GM19438 (cell line): ENCODE results near the gene TTC24.
"Not testable (repeated sequence)": the region's sequence is repeated elsewhere in the genome, so short reads cannot be mapped to it uniquely, and the experiment has no call there.

Experiments
- ATAC-seq: cut with Tn5 transposase; IDR thresholded peaks from one replicate; pipeline ENCODE4 v1.9.1; 2021; ENCODE audit warnings: low read depth; ENCODE audit not compliant: unreplicated experiment

Gene TTC24

DNA sequence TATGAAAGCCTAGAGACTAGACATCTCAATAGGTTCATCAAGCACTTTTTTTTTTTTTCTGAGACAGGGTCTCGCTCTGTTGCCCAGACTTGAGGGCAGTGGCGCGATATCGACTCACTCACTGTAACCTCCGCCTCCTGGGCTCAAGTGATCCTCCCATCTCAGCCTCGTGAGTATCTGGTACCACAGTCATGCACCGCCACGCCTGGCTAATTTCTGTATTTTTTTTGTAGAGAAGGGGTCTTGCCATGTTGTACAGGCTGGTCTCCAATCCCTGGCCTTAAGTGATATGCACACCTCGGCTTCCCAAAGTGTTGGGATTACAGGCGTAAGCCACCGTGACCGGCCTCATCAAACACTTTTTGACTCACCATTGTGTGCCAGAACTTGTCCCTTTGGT lies 22.4 kb downstream of the TTC24 start:
- ATAC-seq, result no peak

DNA sequence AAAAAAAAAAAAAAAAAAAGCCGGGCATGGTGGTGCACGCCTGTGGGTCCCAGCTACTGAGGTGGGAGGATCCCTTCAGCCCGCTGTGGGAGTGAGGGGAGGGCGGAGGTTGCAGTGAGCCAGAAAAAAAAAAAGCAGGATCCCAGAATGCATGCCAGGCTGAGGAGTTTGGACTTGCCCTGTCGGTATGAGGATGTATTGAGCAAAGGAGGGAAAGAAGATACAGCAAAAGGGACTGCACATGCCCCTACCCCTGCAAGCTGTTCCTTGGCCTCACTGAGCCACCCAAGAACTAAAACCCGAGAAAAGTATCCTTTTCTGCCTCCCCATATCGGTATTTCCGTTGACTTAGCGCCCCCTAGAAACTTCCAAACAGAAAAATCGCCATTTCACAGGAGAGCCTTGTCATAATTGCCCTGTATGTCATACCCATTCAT lies 23.1 kb downstream of the TTC24 start:
- ATAC-seq, result no peak

DNA sequence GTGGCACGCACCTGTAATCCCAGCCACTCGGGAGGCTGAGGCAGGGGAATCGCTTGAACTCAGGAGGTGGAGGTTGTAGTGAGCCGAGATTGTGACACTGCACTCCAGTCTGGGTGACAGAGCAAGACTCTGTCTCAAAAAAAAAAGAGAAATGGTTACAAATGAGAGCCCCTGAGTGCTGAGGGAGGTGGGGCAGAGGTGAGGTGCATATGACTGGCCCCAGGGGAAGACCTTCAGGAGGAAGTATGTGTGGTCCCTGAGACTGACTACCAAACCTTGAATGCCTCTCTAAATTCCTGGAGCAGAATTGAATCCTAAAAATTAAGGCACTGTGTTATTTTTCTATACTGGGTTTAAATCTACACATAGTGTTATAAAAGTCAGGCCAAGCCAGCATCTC lies 27.8 kb downstream of the TTC24 start:
- not testable (repeated sequence) for ATAC-seq

DNA sequence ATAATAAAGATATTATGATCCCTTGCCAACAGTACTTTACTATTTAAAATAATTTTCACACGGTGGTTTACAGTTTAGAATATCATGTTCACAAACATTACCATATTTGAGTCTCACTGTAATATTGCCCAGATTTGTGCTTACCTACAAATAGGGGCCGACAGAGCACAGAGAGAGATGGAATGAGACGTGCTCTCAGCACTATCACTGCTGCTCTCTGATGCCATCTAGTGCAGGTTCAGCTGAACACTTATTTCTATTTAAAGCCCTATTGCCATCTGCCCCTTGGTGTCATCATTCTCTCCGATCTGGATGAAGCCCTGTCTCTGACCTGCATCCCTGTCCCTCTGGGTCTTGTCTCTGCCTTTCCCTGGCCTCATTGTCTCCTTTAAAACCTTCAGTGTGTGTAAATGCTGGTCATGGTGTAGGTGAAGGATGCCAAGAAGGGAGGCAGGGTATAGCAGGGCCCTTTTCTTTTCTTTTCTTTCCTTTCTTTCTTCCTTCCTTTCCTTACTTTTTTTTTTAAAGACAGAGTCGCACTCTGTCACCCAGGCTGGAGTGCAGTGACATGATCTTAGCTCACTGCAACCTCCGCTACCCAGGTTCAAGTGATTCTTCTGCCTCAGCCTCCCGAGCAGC lies 28.6 kb downstream of the TTC24 start:
- ATAC-seq, result no peak

DNA sequence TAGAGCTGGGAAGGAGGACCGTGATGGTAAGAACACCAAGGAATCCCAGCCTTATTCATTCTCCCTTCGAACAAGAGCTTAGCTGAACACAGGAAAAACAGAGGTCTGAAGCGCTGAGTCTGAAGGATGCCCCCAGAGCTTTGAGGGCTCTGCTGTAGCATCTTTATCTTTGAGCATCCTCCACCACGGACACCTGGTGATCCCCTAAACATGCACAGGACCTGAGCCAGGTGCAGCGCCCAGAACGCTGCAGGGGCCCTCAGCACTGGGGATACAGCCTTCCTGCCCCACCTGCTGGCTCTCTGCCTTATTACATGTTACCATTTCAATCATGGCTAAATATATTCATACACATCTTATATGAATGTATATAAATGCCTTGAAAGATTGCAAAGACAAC lies 29.5 kb downstream of the TTC24 start:
- no peak for ATAC-seq

DNA sequence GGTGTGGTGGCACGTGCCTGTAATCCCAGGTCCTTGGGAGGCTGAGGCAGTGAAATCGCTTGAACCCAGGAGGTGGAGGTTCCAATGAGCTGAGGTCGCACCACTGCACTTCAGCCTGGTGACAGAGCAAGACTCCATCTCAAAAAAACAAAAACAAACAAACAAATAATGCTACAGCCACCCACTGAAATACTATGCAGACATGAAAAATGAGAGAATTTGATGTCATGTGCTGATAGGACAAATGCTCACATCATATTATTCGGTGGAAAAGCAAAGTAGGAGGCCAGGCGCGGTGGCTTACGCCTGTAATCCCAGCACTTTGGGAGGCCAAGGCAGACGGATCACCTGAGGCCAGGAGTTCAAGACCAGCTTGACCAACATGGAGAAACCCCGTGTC lies 30.5 kb downstream of the TTC24 start:
- ATAC-seq, result not testable (repeated sequence)

DNA sequence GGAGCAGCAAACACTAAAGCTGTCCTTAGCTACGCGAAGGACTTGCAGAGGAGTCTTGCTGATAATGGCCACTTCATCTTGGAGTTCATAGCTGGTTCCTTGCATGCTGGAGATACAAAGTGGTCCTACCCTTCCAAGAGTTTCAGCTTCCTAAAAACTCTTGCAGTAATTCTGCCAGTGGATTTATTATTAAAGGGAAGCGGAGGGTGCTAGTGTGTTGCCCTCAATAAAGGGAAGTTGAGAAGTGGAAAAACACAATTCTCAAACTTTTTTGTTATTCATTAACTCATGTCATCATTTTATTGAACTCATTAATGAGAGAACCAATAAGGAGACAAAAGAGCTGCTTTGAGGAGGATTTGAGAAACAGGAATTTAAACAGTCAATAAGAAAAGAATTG lies 33.1 kb downstream of the TTC24 start:
- ATAC-seq, result no peak

DNA sequence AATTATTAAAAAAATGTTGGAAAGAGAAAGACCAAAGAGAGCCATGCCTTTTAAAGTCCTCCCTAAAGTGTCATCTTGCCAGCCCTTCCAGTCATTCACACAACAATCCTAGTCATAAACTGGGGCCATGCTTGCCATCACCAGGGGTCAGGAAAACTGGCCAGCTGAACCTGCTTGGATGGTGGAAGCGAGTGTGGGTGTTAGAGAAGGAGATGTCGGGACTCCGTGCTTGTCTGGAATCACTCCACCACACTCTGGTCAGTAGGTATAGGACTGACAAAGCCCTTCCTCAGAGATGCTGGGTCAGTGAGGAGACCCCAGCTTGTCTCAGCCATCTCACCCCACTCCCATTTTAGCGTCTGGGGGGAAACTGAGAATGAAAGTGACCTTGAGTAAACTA lies 36.4 kb downstream of the TTC24 start:
- ATAC-seq, result no peak

DNA sequence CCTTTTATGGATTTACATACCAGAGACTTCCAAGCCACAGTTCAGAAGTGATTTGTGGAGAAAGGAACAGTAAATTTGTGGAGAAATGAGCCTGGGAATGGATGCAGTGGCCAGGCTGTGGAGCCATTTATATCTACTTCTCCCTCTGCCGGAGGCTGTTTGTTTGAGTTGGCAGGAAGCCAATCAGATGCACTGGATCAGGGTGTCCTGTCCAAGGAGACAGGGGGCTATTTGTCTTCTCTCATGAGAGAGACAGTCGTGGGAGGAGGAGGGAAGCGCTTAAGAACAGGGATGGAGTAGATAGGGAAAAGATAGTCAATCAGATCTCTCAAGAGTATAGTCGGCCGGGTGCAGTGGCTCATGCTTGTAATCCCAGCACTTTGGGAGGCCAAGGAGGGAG lies 36.9 kb downstream of the TTC24 start:
- no peak for ATAC-seq

DNA sequence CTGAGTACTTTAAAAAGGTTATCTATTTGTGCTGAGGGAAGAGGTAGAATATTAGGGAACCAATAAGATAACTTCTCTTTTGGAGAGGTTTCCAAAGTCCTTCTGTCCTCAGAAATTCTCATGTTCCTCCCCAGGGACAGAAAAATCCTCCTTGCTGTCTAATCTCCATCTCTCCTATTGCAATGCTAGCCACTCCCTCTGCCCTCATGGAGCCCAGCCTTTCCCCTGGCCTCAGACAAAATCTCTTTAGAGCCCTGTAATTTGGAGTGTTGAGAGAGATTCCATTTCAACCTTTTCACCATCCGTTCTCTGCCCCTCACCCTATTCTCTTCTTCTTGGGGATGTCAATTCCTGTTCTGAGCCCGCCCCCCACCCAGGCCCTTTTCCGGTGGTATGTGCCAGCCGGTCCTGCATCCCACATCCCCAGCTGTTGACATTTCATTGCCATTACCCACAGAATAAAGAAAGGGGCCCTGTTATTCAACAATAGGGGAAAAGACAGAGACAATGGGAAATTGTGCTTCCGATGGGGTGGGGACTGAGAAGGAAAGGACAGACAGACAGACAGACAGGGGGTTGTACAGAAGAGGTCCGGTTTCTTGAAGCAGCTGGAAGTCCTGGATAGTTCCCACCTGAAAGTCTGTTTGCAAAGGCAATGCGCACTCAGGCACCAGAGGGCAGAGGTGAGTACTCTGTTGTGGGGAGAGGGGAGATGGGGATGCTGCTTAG lies 39.5 kb downstream of the TTC24 start, which contains the start of gene HAPLN2:
TSS of gene HAPLN2 (plus strand) at position 563 of the 729 bp plus-strand sequence. CDS start 4,076 bp downstream, outside the sequence.
- ATAC-seq, result no peak

DNA sequence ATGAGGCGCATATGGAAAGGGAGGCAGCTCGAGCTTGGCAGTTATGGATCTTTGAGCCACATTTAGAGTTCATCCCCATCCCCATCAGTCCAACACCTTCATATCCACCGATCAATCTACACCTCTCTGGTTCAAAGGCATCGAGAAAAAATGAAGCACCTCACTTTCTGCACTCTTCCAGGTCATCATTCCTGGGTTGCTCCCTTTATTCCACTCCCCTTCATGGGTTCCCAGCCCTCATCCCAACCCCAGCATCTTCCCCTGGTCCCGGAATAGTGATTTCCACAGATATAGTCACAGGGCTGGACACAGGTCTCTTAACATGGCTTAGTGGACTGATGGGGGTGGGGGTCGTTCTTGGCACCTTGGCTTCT lies 40.0 kb downstream of the TTC24 start:
- no peak for ATAC-seq

DNA sequence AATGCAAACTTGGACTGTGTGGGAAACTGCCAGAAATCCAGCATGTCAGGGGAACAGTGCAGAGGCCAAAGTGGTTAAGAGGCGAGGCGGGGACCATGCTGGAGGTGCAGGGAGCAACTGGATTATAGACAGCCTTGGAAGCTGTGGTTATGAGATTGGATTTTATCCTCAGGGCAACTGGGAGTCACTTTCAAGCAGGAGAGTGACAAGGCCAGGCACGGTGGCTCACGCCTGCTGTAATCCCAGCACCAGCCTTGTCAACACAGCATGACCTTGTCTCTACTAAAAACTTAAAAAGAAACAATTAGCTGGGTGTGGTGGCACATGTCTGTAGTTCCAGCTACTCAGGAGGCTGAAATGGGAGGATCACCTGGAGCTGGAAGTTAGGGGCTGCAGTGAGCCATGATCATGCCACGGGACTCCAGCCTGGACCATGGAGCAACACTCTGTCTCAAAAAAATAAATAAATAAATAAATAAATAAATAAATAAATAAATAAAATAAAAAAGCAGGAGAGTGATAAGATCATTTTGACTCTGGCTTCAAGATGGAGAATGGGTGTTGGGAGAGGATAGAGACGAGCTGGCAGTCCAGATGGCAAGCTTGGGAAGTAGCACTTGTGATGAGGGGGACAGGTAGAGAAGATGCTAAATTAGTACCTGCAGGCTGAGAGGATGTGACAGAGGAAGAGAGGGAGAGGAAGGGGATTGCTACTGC lies 43.2 kb downstream of the TTC24 start:
- ATAC-seq, result no peak

DNA sequence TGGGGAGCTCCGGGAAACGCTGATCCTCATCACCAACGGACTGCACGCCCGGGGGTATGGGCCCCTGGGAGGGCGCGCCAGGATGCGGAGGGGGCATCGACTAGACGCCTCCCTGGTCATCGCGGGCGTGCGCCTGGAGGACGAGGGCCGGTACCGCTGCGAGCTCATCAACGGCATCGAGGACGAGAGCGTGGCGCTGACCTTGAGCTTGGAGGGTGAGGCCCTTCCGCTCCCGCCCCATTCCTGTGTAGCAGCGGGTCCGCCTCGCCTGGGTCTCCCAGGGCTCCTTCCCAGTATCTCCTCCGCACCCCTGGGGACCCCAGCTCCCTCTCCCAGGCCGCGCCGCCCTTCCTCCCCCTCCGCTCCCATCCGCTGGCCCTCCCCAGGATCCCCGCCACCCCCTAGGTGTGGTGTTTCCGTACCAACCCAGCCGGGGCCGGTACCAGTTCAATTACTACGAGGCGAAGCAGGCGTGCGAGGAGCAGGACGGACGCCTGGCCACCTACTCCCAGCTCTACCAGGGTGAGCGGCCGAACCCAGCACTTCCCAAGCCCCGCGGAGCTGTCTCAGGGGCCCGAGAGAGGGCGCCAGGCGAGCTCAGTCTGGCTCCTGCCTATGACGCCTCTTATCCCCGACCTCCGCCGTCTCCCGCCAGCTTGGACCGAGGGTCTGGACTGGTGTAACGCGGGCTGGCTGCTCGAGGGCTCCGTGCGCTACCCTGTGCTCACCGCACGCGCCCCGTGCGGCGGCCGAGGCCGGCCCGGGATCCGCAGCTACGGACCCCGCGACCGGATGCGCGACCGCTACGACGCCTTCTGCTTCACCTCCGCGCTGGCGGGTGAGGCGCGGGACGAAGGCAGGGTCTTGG lies 44.7 kb downstream of the TTC24 start:
- ATAC-seq, result no peak

DNA sequence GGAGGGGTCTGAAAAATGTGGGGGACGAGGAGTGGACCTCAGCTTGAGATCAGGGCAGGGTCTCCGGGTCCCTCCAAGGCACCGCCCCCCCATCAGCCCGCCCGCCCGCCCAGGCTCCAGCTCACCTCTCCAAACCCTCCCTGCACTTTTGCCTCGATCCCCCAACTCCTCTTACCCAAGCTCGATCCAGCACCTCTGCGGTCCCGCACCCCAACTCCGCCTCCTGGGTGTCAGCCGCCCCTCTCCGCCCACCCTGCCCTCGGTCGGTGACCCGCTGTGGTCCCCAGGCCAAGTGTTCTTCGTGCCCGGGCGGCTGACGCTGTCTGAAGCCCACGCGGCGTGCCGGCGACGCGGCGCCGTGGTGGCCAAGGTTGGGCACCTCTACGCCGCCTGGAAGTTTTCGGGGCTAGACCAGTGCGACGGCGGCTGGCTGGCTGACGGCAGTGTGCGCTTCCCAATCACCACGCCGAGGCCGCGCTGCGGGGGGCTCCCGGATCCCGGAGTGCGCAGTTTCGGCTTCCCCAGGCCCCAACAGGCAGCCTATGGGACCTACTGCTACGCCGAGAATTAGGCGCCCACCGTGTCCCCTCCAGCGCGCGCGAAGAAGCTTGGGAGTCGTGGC lies 45.4 kb downstream of the TTC24 start:
- no peak for ATAC-seq

DNA sequence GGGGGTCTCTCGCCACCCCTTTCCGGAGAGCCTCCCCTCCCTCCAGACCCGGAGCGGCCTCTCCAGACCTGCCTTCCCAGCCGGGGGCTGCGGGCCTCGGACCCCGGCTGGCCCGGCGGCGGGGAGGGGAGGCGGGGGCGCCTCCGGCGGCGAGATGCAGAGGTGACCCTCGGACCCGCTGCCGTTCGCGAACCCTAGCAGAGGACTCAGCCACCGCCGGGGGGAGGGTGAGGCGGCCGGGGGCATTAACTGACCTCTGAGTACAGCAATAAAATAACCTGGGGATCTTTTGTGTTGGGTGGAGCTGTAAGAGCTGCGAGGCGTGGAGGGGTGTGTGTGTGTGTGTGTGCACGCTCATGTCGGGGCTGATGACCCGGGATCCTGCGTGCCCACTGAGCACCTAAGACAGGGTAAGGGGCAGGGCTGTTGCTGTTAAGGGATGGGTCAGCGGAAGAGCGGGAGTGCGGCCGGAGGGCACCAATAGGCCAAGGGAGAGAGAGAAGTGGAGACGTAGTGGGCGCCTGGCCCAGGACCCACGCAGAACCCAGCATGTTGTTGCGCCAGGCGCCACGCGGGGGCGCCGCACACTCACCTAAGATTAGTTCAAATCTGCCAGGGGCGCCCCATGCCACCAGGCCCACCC lies 46.0 kb downstream of the TTC24 start:
- no peak for ATAC-seq

DNA sequence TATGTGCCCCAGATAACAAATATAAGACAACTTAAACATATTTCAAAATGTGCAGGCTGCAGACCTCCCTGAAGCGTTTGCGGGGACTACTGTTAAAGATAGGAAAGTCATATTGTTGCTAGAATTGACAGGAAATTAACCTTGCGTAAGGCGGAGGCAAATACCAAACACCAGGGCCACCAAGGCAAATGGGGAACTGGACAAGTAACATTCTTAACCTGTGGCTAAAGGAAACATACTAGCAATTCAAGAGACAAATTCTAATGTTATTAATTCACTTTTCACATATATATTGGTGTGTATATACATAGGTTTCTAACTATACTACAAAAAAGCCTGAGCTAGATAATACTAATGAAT lies 46.5 kb downstream of the TTC24 start:
- ATAC-seq, result no peak

DNA sequence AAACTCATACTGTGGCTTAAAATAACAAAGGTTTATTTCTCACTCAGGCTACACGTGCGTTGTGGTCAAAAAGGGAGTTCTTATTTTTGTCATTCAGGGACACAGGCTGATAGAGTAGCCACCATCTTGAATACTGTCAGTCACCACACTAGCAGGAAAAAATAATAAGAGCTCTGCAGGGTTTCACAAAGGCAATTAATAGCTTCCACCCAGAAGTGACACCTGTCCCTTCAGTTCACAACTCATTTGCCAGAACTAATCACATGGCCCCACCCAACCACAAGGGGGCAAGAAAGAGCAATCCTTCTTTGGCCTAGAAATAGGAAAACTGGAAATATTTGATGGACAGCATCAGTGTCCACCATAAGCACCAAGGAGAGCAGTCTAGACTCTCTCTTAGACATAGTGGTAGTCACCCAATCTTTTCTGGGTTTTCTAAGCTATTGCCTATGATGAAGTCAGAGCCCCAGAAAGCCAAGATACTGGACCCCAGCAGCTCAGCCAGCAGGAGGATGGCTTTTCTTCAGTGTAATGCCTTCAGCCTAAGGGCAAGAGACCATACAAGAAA lies 47.9 kb downstream of the TTC24 start:
- ATAC-seq, result no peak

DNA sequence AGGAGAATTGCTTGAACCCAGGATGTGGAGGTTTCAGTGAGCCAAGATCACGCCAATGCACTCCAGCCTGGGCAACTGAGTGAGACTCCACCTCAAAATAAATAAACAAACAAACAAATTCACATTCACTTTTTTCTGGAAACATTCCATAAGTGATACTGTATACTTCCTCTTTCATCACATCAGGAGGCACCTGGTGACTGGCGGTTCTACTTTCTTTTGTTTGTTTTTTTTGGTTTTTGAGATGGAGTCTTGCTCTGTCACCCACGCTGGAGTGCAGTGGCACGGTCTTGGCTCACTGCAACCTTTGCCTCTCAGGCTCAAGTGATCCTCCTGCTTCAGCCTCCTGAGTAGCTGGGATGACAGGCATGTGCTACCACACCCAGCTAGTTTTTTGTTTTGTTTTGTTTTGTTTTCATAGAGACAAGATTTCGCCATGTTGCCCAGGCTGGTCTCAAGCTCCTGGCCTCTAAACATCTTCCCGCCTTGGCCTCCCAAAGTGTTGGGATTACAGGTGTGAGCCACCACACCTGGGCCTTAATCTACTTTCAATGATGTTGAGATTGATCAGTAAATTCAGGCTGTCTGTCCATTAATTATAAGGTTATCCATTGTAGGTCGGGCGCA lies 50.4 kb downstream of the TTC24 start:
- no peak for ATAC-seq

DNA sequence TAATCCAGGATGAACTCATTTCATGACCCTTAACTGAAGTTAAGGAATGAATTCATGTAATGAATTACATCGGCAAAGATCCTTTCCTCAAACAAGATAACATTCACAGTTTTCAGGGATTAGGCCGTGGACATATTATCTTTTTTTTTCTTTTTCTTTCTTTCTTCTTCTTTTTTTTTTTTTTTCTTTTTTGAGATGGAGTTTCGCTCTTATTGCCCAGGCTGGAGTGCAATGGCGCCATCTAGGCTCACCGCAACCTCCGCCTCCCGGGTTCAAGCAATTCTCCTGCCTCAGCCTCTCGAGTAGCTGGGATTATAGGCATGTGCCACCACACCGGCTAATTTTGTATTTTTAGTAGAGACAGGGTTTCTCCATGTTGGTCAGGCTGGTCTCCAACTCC lies 51.6 kb downstream of the TTC24 start:
- ATAC-seq, result not testable (repeated sequence)
